Activated T-cell treated with anti-CD3 and anti-CD28 coated beads, Interleukin-2, amount 50 U/mL, for 72 hours (primary cell): ENCODE results near the gene SMR3A. TPM values are rescaled to one million over a fixed set of nuclear protein-coding genes. Genes with fewer than 3 reads are reported as not detected.

ENCODE experiments used
- ATAC-seq, 2 donors: fragments of 150-1000 bp; cut with Tn5 transposase; replicated peaks in 1 of 2; 2 replicates each; pipeline ENCODE4 v1.10.0; 2021; ENCODE audit warnings: moderate library complexity in 2 of 2, mild to moderate bottlenecking in 1 of 2
- DNase-seq, 2 donors: peaks; one replicate each; pipeline ENCODE4 v3.0.0; 2021 to 2022; ENCODE audit warnings: mixed read lengths in 1 of 2
- H3K27ac Mint-ChIP-seq: one replicate; pipeline ENCODE4 v1.8.0; 2022; ENCODE audit warnings: mild to moderate bottlenecking, moderate library complexity, mixed read lengths
- H3K27me3 Mint-ChIP-seq: one replicate; pipeline ENCODE4 v1.8.0; 2022; ENCODE audit warnings: low read depth, mixed read lengths
- H3K36me3 Mint-ChIP-seq, 2 donors: one replicate each; pipeline ENCODE4 v1.8.0; 2022; ENCODE audit warnings: mixed read lengths in 2 of 2, mild to moderate bottlenecking in 1 of 2; ENCODE audit not compliant: insufficient read depth in 2 of 2
- H3K4me1 Mint-ChIP-seq: one replicate; pipeline ENCODE4 v1.8.0; 2022; ENCODE audit warnings: low read depth, mixed read lengths
- H3K4me3 Mint-ChIP-seq, 2 donors: one replicate each; pipeline ENCODE4 v1.8.0; 2022; ENCODE audit warnings: mild to moderate bottlenecking in 2 of 2, mixed read lengths in 2 of 2, moderate library complexity in 2 of 2
- H3K9me3 Mint-ChIP-seq, 2 donors: one replicate each; pipeline ENCODE4 v1.8.0; 2022; ENCODE audit warnings: mixed read lengths in 2 of 2
- total RNA-seq, 2 donors: library from RNA; stranded (reverse); gene quantifications; one replicate each; pipeline ENCODE4 v1.2.3, GENCODE V29; 2022

SMR3A gene
- total RNA-seq, 2 donors from 2014 or later, result not detected

GRCh38 chr4:70380578-70380977, 20.0 kb downstream of the SMR3A start:
- H3K4me1 Mint-ChIP-seq, result no peaks in the 10 kb centered on the region
- no peak for DNase-seq

GRCh38 chr4:70382691-70383181, 22.2 kb downstream of the SMR3A start, which contains the start of gene SMR3B:
TSS of gene SMR3B (plus strand) at chr4:70383131. CDS start at chr4:70384511, 1,380 bp downstream.
- no peak for ATAC-seq
- H3K9me3 Mint-ChIP-seq, result no peaks in the 10 kb centered on the region
- DNase-seq, result no peak
- H3K27me3 Mint-ChIP-seq, result no peaks in the 10 kb centered on the region
- no peaks in the 10 kb centered on the region for H3K4me1 Mint-ChIP-seq
- H3K27ac Mint-ChIP-seq, result no peak within 1 kb of the TSS
- no peaks in the 10 kb centered on the region for H3K36me3 Mint-ChIP-seq
- no peak within 1 kb of the TSS for H3K4me3 Mint-ChIP-seq

More at GRCh38 chr4:70380578-70380977, 20.0 kb downstream of the SMR3A start:
- no peaks in the 10 kb centered on the region for H3K27me3 Mint-ChIP-seq
- no peak overlapping the region for H3K4me3 Mint-ChIP-seq
- H3K27ac Mint-ChIP-seq, result no peak overlapping the region
- peaks cover 0 to 2% of the 10 kb centered on the region in 2 donors for H3K9me3 Mint-ChIP-seq
- H3K36me3 Mint-ChIP-seq, result no peaks in the 10 kb centered on the region
- ATAC-seq, result no peak

- no peaks in the 10 kb centered on the region for H3K36me3 Mint-ChIP-seq
- ATAC-seq (no peak), DNase-seq (no peak)
- no peak overlapping the region for H3K27ac Mint-ChIP-seq
- H3K4me3 Mint-ChIP-seq, result no peak overlapping the region
- H3K9me3 Mint-ChIP-seq, result no peaks in the 10 kb centered on the region
- H3K27me3 Mint-ChIP-seq, result no peaks in the 10 kb centered on the region
- no peaks in the 10 kb centered on the region for H3K4me1 Mint-ChIP-seq
Measured at GRCh38 chr4:70392057-70392776, 31.7 kb downstream of the SMR3A start.

- DNase-seq (no peak), ATAC-seq (no peak)
- Mint-ChIP-seq H3K4me1 (no peaks in the 10 kb centered on the region), H3K4me3 (no peak within 1 kb of the TSS), H3K27me3 (no peaks in the 10 kb centered on the region), H3K9me3 (peaks cover 0 to under 1% of the 10 kb centered on the region in 2 donors), H3K36me3 (no peaks in the 10 kb centered on the region), H3K27ac (no peak within 1 kb of the TSS)
Measured at GRCh38 chr4:70397580-70397979, 37.0 kb downstream of the SMR3A start, which contains the start of gene OPRPN. TSS of gene OPRPN (plus strand) at chr4:70397940. CDS start at chr4:70399286, 1,346 bp downstream.

- ATAC-seq (no peak), DNase-seq (no peak)
- H3K36me3 Mint-ChIP-seq, result no peaks in the 10 kb centered on the region
- no peak overlapping the region for H3K4me3 Mint-ChIP-seq
- H3K9me3 Mint-ChIP-seq, result peaks cover 0 to 2% of the 10 kb centered on the region in 2 donors
- no peak overlapping the region for H3K27ac Mint-ChIP-seq
- no peaks in the 10 kb centered on the region for H3K4me1 Mint-ChIP-seq
- H3K27me3 Mint-ChIP-seq, result no peaks in the 10 kb centered on the region
Measured at GRCh38 chr4:70399319-70399718, 38.8 kb downstream of the SMR3A start.

GRCh38 chr4:70402762-70403161, 42.2 kb downstream of the SMR3A start:
- H3K27ac Mint-ChIP-seq, result no peak overlapping the region
- no peak for DNase-seq
- ATAC-seq, result no peak
- H3K36me3 Mint-ChIP-seq, result no peaks in the 10 kb centered on the region
- H3K27me3 Mint-ChIP-seq, result no peaks in the 10 kb centered on the region
- H3K9me3 Mint-ChIP-seq, result peaks cover 0 to 2% of the 10 kb centered on the region in 2 donors
- no peak overlapping the region for H3K4me3 Mint-ChIP-seq
- H3K4me1 Mint-ChIP-seq, result no peaks in the 10 kb centered on the region

GRCh38 chr4:70405765-70406164, 45.2 kb downstream of the SMR3A start:
- ATAC-seq (no peak), DNase-seq (no peak)
- H3K27ac Mint-ChIP-seq, result no peak overlapping the region
- H3K9me3 Mint-ChIP-seq, result peaks cover 3 to 7% of the 10 kb centered on the region in 2 donors
- no peaks in the 10 kb centered on the region for H3K27me3 Mint-ChIP-seq
- no peak overlapping the region for H3K4me3 Mint-ChIP-seq
- no peaks in the 10 kb centered on the region for H3K36me3 Mint-ChIP-seq
- H3K4me1 Mint-ChIP-seq, result no peaks in the 10 kb centered on the region

Other genes with a start within 250 kb of the SMR3A start
- gene PRR27, start 206.5 kb upstream of the SMR3A start, total RNA-seq, result not detected
- gene ODAM, start 165.0 kb upstream of the SMR3A start, total RNA-seq, result not detected
- not detected for gene FDCSP, start 134.6 kb upstream of the SMR3A start, total RNA-seq
- not detected for gene CSN3, start 118.2 kb upstream of the SMR3A start, total RNA-seq
- gene CABS1, start 25.8 kb upstream of the SMR3A start, total RNA-seq, result not detected
- gene SMR3B, start 22.4 kb downstream of the SMR3A start, total RNA-seq, result not detected
- gene OPRPN, start 37.2 kb downstream of the SMR3A start, total RNA-seq, result not detected
- not detected for gene MUC7, start 111.4 kb downstream of the SMR3A start, total RNA-seq
- gene AMTN, start 157.8 kb downstream of the SMR3A start, total RNA-seq, result not detected
- not detected for gene AMBN, start 231.5 kb downstream of the SMR3A start, total RNA-seq